Stimulated activated CD4-positive, alpha-beta T cell treated with anti-CD3 and anti-CD28 coated beads, Interleukin-1b, Interleukin-23, amount 100 ng/mL, for 24 hours (primary cell): ENCODE data around the gene OPCML.

Experiments used
- DNase-seq, 4 experiments: peaks; one replicate each; pipeline ENCODE4 v3.0.0-alpha.2; 2020; ENCODE audit warnings: low read depth in 4 of 4, low spot score in 1 of 4

Gene OPCML

DNA sequence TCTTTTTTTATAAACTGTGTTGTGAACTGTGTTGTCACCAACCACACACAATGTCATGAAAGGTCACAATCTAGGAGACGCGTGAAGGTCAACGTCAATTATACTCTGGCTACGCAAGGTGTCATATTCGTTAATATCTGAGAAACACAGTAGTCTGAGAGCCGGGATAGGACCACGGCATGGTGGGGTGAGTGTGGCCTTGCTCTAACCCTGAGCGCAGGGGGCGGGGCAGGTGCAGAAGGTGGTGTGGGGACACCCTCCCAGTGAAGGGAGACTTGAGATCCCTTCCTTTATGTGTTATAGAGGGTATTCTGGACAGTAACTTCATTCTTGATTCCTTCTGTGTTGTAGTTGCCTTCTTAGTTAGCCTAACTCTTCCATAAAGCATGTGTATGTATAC, 883.0 kb downstream of the OPCML start:
- no peak for DNase-seq

DNA sequence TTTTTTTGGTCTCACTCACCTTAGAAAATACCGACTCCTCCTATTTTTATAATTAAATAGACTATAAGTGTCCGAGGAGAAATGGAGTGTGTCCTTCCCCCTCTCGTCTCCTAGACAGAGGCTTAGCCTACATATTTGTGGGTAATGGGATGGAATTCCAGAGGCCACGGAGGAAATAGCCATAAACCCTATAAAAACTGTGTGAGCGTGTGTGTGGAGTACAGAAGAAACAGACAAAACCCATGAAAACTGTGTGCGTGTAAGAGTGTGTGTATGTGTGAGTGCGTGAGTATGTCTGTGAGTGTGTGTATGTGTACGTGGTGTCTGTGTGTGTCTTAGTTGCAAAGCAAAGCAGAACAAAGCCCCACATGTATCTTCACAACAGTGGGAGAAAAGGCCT, 883.5 kb downstream of the OPCML start:
- no peak for DNase-seq

DNA sequence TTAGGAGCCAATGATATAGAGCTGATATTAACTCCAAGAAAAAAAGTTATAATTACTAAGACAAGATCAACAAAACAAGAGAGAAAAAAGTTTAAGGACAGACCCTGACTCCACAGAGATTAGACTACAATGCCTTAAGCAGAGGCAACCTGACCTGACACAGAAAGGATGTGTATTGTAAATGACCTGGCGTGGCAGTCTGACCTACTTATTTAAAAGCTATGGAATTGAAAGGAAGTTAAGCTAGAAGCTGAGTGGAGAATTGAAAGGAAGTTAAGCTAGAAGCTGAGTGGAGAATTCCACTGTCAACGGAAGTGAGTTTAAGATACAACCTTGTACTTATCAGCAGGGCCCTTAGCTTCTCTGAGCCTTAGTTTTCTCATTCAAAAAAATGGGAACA, 885.4 kb downstream of the OPCML start:
- DNase-seq: no peak

DNA sequence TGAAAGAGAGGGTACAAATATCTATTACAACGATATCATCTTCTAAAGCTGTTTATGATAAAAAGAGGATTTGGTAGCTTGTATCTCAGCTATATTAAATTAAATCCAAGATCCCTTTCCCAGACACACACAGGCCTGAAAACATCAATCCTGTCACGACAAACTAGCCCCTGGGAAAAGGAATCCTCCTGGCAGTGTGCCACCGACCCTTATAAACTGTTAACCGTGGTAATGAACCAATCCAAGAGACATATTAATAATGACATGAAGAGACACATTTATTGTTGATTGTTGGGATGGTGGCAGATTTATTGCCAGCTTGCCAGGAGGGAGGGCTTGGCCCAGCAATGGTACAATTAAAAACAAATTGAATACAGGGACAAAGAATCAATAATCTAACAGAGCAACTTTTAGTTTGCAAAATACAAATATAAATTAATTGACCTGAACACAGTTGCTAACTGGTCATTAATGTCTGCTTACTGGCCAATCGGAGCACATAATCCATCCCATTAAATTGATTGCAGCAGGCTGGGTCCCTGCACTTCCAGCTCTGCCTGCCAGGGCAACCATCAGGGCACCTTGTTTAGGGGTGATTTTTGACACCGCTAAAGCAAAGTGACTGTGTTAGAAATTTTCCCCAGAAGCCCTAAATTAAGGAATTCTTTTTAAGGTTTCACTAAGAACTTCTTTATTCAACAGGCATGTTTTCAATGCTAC, 887.6 kb downstream of the OPCML start:
- DNase-seq: no peak

DNA sequence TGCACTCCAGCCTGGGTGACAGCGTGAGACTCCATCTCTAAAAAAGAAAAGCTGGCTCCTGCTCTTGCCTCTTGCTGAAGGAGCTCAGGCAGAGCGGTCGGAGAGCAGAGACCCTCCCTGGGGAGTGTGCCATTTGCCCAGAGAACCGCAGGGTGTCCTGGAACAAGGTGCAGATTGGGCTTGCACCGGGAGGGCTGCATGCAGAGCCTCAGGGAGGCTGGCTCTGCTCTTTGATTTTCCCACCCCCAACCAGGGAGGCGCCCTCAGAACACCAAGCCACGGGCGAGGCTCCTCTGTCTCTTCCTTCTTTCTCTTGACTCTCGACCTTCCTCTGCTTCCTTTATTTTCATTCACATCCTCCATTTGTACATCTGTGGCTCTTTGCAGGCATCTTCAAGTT, 889.1 kb downstream of the OPCML start:
- no peak for DNase-seq

DNA sequence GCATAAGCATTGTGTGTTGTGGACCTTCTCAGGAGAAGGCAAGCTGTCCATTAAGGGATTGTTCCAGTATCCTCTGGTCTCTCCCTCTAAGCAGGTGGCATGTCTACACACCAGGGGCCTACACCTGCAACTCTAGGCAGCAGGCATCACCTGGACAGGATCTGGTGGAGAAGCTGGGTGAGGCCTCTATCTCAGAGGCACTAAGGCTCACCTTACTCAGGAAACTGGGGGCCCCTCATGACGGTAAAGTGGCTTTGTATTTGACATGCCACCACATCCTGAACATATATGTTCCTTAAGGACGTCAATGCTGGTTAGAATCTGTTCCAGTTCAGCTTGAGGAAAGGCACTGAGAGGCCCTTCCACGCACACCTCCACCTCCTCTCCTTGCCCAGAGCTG, 891.3 kb downstream of the OPCML start:
- no peak for DNase-seq

DNA sequence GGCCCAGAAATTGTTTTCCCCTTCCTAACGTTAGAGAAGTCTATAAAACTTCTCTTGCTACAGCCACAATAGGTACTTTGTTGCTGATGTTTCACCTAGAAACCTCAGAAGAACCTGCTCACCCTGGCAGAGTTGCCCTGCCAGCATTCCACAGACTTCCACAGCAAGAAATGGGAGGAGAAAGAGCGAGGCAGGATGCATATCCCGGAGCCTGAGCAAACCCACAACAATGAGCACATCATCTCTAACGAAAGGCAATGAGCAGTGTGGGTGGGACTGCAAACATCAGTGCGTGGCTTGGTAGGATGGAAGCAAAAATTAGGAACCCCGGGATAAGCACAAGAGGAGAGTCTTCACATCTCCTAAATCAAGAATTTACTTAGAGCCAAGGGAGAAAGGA, 892.3 kb downstream of the OPCML start:
- DNase-seq: no peak

DNA sequence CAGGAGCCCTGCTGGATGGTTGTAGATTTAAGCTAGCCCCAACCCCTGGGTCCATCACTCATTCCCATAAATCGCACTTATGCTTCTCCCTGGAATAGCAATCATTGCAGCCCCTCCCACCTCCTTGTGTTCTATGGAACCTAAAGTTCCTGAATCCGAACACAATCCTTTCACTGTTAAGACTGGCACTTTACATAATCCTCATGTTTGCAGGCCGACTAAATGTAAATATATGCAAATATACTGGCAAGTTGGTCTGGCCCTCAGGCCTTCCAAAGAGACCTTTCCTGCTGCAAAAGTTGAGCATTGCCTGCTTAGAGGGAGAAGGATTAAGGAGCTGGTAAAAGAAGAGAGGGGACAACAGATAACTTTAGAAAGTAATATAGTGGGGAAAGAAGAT, 892.9 kb downstream of the OPCML start:
- DNase-seq: no peak

DNA sequence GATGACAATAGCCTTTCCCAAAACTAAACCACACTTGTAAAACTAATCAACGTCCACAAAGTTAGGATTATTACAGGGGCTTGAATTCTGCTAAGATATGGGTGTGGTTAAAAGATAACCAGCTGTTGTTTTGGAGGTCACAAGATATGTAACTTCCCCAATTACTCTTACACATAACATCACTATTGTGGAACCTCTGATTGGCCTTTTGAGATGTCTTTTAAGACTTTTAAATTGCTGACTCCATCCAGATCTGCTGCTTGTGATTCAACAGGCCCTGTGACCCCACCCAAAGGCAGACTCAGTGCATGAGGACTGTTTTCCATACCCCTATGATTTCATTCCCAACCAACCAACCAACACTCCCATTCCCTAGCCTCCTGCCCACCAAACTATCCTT, 893.9 kb downstream of the OPCML start:
- DNase-seq: no peak

DNA sequence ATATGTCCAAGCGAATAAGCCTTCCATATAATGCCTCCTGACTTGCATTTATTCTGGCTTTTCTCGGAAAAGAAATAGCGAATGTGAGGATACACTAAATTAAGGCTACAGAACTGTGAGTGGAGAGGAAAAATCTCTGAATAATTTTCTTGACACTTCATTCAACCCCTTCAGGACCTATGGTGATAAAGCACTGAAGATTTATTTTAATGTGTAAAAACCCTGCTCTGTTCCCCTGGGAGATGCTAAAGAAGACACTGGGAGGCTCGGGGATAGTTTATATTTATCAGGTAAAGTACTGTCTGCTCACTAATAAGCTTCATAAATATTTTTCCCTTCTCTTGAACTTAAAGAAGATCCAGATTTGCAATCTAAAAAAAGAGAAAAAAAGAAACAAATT, 895.8 kb downstream of the OPCML start:
- DNase-seq: no peak

DNA sequence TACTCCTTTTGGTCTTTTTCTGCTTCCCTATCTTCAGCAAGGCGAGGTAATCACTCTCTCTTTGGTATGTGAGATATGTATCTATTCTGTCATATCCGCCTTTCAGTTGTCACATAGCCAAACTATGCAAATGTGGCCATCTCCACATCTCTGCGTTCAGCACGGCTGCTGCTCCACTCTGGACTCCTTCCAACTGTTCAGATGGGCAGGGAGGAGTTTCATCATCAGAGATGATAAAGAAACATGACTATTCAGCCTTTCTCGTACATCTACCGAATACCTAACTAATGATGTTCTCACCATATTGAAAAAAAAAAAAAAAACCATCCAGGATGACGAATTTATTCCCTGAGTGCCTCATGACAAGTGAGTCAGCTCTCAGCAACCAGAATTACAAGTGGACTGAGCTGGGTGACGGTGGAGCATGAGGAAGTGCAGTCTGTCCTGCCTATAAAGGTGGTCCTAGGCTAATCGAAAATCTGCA, 899.6 kb downstream of the OPCML start:
- DNase-seq: no peak

DNA sequence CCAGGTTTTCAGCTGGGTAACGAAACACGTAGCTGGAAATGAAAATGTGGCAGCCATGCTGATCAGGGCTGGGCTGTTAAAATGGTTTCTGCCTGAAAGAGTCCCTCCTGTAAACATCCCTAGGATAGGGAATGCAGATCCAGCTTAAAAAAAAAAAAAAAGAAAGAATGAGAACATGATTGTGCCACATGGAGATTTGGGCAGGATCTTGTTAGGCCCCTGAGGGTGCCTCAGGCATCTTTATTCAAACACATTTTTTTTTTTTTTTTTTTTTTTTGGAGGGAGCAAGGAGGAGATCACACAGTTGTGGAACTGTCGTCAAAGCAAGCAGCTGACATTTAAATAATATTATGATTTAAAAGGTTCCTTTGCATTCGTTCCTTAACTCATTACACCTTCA, 900.3 kb downstream of the OPCML start:
- no peak for DNase-seq

DNA sequence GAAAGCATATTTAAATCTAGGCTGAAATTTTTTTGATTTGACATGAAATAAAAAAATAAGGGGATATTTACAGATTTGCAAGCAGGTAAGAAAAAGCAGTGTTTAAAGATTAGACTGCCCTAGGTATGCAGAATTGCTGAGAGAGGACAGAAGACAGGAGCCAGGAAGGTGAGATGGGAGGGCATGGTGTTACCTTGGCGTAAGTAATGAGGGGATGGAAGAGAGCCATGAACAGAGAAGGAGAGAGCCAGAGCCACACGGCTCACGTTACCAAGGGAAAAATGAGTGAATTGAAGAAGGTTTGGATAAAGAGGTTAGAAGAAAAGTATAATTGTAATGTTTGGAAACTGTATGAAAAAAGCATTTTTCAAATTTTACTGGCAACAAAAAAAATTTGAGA, 904.3 kb downstream of the OPCML start:
- DNase-seq: no peak

DNA sequence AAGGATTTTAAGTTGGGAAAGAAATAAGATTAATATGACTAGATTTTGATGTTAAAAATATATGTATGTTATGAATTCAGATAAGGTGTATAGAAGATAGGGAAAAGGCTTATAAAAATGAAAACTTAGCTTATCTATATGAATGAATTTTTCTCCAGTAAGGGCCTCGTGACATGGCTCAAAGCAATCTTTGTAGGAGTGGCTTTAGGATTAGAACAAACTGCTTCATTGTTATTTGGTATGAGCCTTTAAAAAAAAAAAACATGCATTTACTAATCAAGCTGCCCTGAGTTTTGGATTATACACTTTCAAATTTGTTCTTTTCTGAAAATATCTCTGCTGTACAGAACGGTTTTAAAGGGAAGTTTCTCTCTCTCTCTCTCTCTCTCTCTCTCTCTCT, 905.9 kb downstream of the OPCML start:
- no peak for DNase-seq

DNA sequence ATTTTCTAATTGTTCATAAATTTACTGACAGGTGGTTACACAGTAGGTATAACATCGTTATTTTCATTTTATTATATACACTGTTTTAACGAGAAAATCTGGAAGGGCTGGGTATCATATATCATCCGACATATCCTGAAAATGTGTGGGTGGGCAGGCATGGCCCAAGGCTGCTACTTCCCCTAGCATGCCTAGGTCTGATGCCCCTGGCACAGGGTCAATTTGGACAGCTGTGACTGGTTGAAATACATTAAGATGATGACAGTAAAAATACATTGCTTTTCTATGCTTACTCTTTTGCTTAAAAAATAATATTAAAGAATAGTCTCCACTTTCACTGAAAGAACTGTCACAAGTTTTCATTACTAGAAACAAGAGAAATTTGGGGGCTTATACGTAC, 908.8 kb downstream of the OPCML start:
- DNase-seq: no peak

DNA sequence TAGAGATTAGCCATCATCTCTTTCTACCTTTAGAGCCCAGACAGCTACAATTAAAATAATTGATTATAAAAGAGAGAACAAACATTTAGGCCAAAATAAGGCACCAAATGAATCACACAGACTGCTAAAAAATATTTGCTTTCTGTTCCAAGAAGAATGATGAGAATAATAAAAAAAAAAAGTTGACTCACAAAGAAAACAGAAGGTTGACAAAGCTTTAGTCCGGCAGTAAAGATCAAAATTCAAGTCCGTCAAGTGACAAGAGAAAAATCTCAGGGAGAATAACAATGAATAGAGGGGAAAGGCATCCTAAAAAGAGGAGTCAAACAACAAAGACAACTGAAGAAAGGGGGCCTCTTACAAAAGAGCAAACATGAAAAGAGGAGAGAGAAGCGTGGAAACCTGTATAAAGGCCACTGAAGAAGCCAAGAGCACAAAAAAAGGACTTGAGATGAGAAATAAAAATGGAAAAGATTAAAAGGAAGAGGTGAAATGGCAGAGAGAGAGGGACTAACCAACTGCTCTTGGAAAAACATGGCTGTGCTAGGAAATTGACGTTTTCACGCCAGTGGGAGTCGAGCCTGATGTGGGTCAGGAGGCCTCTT, 910.2 kb downstream of the OPCML start:
- DNase-seq: no peak

DNA sequence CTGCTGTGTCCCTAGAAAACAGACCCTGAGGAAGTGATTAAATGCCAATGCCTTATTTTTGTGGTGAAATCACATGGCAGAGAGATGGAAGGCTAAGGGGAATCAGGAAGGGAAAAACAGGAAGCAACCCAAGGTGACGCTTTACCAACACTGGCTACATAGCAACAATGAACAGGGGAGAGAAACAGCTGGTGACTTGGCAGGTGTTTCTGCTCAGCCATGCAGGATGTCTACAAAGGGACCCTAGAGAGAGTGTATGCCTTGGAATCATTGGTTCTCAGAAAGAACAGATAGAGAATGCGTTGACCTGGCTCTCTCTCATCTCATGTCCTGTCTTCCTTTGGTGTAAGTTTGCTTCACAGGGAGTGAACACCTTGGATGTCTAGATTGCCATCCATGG, 911.9 kb downstream of the OPCML start:
- no peak for DNase-seq

DNA sequence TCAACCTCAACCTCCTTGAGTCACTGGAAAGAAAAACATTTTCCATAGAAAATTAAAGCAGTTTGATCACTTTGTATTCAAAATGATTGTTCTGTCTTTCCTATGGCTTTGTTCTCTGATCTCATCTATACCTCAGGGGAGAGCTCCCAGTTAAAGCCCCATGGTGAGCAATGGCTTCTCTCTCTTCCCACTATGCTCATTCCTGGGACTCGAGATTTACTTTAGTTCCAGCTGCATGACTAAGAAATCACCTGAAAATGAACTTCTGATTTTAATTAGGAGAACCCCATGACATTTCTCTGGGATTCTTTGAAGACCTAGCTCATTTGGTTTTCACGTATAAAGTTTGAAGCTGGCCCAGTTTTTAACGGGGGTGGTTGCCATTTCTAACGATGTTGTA, 921.5 kb downstream of the OPCML start:
- no peak for DNase-seq

DNA sequence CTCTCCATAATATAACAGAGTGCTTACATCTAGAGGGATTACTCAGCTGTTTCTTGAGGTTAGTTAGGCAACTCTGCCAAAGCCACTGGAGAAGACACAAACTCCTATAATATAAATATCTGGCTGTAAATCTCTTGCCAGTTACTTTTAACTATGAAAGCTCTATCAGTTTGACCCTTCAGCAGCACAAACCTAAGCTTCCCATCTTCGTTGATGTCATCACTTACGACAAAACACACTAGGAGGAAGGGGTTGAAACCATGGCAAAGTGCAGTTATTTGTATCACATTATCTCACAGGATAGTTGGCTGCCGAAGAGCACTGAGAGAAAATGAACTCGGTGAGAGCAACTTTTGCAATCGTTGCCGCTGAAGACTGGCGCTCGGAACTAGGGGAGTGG, 922.1 kb downstream of the OPCML start:
- no peak for DNase-seq

DNA sequence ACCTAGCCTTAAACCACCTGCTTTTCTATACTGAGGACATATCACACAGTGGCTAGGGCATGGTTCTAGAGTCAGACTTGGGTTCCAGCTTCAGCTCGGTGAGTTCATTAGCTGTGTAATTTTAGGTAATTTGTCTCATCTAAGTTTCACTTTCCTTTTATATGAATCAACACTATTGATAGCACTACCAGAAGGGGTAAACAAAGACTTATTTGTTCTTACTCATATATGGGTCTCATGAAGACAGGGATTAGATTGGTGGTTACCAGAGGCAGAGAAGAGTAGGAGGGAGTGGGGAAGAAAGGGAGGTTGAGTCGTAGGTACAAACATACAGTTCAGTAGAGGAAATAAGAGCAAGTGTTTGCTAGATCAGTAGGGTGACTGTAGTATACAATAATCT, 924.7 kb downstream of the OPCML start:
- DNase-seq: no peak

DNA sequence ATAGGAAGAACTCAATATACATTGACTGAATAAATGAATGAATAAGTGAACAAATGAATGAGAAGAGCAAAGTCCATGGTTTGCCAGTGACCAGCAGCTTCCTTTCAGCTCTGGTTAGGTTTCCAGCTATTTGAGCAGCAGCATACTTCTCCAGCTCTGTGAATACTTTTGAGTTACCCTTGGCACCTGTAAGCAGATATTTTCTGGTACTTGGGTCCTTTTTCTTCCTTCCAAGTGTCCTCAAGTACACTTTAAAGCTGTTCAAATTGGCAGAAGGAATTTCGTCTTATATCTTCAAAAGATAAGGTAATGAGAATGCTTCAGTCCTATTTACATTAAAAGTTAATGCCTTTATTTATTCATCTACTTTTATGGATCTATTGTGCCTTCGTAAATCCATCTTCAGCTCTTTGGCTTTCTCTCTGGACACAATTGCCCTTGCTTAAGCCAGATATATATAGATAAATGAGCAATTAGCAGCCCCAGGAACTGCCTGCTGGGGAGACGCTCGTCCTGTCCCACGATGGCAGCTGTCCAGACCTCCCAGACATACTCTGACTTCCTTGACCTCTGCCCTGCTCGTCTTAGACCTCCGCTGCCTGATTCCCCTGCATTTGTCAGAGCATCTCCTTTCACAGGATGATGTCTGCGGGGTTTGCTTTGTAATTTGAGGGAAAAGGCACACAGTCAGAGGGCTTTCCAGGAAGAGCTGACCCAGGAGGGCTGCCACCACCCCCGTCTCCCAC, 926.3 kb downstream of the OPCML start:
- DNase-seq: no peak

DNA sequence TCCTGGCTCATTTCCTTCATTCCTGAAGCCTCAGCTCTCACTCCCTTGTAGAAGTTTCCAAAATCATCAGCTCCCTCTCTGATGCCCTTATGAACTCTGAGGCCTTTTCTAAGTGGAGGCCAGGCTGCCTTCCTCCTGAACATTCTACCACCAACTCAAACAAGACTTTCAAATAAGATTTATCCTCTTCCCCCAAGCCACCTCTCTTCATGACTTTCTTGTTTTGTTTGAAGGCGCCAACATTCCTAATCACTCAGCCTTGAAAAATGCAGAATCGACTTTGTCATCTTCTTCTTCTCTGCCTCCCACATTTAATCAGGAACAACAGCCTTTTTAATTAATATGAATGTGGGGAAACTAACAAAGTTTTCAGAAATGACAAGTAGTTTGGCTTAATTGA, 927.9 kb downstream of the OPCML start:
- no peak for DNase-seq
